Mesendoderm (in vitro differentiated cells): Measurements from ENCODE around the gene APBA2.

Experiments used
- DNase-seq: peaks from one replicate; pipeline ENCODE4 v3.0.0; 2013
- H2AK5ac ChIP-seq: 2 replicates; pipeline ENCODE4 v1.6.1; 2013; ENCODE audit warnings: low read length, inconsistent platforms
- H2BK120ac ChIP-seq: 2 replicates; pipeline ENCODE4 v1.6.1; 2013; ENCODE audit warnings: low read depth, mild to moderate bottlenecking, low read length, moderate library complexity, mixed read lengths
- H2BK15ac ChIP-seq: replicated peaks from 2 replicates; pipeline ENCODE4 v1.6.1; 2013; ENCODE audit warnings: low read depth, mild to moderate bottlenecking, moderate library complexity
- H2BK5ac ChIP-seq: 2 replicates; pipeline ENCODE4 v1.6.1; 2013; ENCODE audit warnings: low read length, inconsistent platforms
- H3K18ac ChIP-seq: 2 replicates; pipeline ENCODE4 v1.6.1; 2013; ENCODE audit warnings: mild to moderate bottlenecking, low read length, mixed read lengths
- H3K23ac ChIP-seq: one replicate; pipeline ENCODE4 v1.6.1; 2013; ENCODE audit warnings: low read length
- H3K27ac ChIP-seq: 2 replicates; pipeline ENCODE4 v1.5.1; 2013; ENCODE audit warnings: low read depth, mild to moderate bottlenecking, inconsistent platforms, low read length, moderate library complexity
- H3K27me3 ChIP-seq: 2 replicates; pipeline ENCODE4 v1.6.1; 2013; ENCODE audit warnings: low read length, control low read depth, mild to moderate bottlenecking, inconsistent platforms; ENCODE audit not compliant: insufficient read depth, poor library complexity
- H3K36me3 ChIP-seq: 2 replicates; pipeline ENCODE4 v1.6.1; 2013; ENCODE audit warnings: low read length, inconsistent platforms; ENCODE audit not compliant: control insufficient read depth, insufficient read depth
- H3K4ac ChIP-seq: one replicate; pipeline ENCODE4 v1.6.1; 2013; ENCODE audit warnings: low read depth, mild to moderate bottlenecking, low read length, moderate library complexity
- H3K4me1 ChIP-seq: 2 replicates; pipeline ENCODE4 v1.6.1; 2013; ENCODE audit warnings: low read depth, low read length, inconsistent platforms; ENCODE audit not compliant: control insufficient read depth
- H3K4me2 ChIP-seq: 2 replicates; pipeline ENCODE4 v1.6.1; 2013; ENCODE audit warnings: low read length
- H3K4me3 ChIP-seq: 2 replicates; pipeline ENCODE4 v1.5.1; 2013; ENCODE audit warnings: mild to moderate bottlenecking, low read length
- H3K56ac ChIP-seq: one replicate; pipeline ENCODE4 v1.6.1; 2013; ENCODE audit warnings: low read length
- H3K79me1 ChIP-seq: 2 replicates; pipeline ENCODE4 v1.6.1; 2013; ENCODE audit warnings: low read length, inconsistent platforms
- H3K79me2 ChIP-seq: 2 replicates; pipeline ENCODE4 v1.6.1; 2013; ENCODE audit warnings: mild to moderate bottlenecking, low read length; ENCODE audit not compliant: control insufficient read depth, insufficient read depth
- H3K9ac ChIP-seq: 2 replicates; pipeline ENCODE4 v1.6.1; 2013; ENCODE audit warnings: low read length, inconsistent platforms
- H4K5ac ChIP-seq: one replicate; pipeline ENCODE4 v1.6.1; 2013; ENCODE audit warnings: low read length
- H4K8ac ChIP-seq: one replicate; pipeline ENCODE4 v1.6.1; 2013; ENCODE audit warnings: low read depth, mild to moderate bottlenecking, control low read depth, low read length, moderate library complexity
- WGBS: extraction: QIAGEN DNeasy Blood & Tissue Kit; methylation state at CpG from one replicate; pipeline ENCODE4 v1.1.7; 2013; ENCODE audit warnings: low lambda C conversion rate, missing lambda C conversion rate; ENCODE audit not compliant: insufficient coverage; ENCODE audit errors: extremely low coverage; 5-methylcytosine and 5-hydroxymethylcytosine counted together

APBA2 gene

DNA sequence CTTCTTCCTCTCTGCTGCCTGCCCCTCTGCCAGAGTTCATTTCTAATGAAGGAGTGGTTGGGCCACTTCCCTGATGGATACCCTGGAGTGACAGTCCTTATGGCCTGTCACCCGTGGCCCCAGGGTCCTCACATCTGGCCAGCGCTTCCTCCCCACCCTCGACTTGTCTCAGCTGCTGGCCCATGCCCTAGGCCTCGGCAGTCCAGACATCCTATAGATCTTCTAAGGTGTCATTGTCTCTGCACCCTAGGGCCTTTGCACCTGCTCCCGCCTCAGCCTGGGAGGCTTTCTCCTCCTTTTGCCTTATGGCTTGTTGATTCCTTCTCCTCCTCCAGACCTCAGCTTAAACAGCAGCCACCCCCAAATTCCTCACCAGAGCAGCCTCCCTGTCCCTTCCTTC is 202.9 kb downstream of the APBA2 start:
- no peaks in the 10 kb centered on the region for H3K36me3 ChIP-seq
- H2BK15ac ChIP-seq = no peak overlapping the region
- no peak overlapping the region for H3K9ac ChIP-seq
- H3K27me3 ChIP-seq = no peaks in the 10 kb centered on the region
- H2BK120ac ChIP-seq = no peak overlapping the region
- no peak for DNase-seq
- no peak overlapping the region for H3K4ac ChIP-seq
- no peak overlapping the region for H3K56ac ChIP-seq
- WGBS = no CpG with 5 or more reads among the region's 5 CpGs
- H3K27ac ChIP-seq = no peak overlapping the region
- no peak overlapping the region for H3K4me3 ChIP-seq
- no peak overlapping the region for H2BK5ac ChIP-seq
- H3K18ac ChIP-seq = no peak overlapping the region
- H4K5ac ChIP-seq = no peak overlapping the region
- no peaks in the 10 kb centered on the region for H3K4me1 ChIP-seq
- H3K79me1 ChIP-seq = no peaks in the 10 kb centered on the region
- no peaks in the 10 kb centered on the region for H3K79me2 ChIP-seq
- no peak overlapping the region for H4K8ac ChIP-seq
- H2AK5ac ChIP-seq = no peak overlapping the region
- H3K4me2 ChIP-seq = no peak overlapping the region
- H3K23ac ChIP-seq = no peak overlapping the region

DNA sequence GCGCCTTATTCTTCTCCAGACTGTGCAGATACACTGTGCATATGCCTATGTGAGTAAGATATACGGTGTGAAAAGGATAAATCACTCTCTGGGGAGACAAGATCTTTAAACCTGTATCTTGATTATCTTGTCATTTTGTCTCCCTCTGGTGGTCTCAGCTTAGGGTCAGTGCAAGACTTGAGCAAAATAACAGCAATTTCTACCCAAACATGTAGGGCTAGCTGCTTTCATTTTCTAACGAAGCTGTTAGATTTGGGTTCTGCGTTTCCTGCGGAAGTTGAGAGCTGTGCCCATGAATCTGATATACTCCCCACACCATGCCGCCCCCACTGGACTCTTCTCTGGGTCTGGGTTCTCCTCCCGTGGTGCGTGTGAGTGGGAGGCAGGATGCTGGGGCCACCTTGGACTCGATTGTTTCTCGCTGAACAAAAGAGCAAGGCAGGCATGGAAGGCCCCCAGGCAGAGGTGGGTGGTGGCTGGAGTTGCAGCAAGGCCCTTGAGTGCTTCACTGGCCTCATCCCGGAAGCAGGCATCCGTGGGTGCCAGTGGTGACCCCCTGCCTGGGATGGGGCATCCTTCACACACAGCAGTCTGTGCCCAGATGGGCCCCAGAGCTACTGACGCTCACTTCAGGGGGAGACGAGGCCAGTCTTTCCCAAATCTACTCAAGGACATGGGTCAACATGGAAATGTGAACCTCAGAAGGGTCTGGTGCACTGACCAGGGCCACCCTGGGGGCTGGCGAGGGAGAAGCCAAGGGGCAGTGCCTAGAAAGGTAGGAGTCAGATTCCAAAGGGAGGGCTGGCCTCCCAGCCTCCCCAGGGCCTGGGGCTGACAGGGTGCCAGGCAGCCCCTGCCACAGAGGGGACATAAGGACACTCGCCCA is 204.2 kb downstream of the APBA2 start:
- no peak overlapping the region for H4K8ac ChIP-seq
- no peak overlapping the region for H3K4ac ChIP-seq
- no peak overlapping the region for H3K27ac ChIP-seq
- no peak overlapping the region for H2AK5ac ChIP-seq
- H2BK120ac ChIP-seq = no peak overlapping the region
- H3K9ac ChIP-seq = no peak overlapping the region
- H3K4me2 ChIP-seq = no peak overlapping the region
- H2BK5ac ChIP-seq = no peak overlapping the region
- no peak overlapping the region for H3K18ac ChIP-seq
- H3K79me1 ChIP-seq = no peaks in the 10 kb centered on the region
- H3K56ac ChIP-seq = no peak overlapping the region
- no peaks in the 10 kb centered on the region for H3K36me3 ChIP-seq
- DNase-seq = peak; percentile 44
- H3K27me3 ChIP-seq = no peaks in the 10 kb centered on the region
- no peak overlapping the region for H3K4me3 ChIP-seq
- H2BK15ac ChIP-seq = no peak overlapping the region
- no peaks in the 10 kb centered on the region for H3K79me2 ChIP-seq
- no peaks in the 10 kb centered on the region for H3K4me1 ChIP-seq
- no peak overlapping the region for H4K5ac ChIP-seq
- H3K23ac ChIP-seq = no peak overlapping the region
- no CpG with 5 or more reads among the region's 16 CpGs for WGBS

GRCh38 chr15:29090617-29091466 is 205.1 kb downstream of the APBA2 start:
- Histone ChIP-seq H3K18ac (no peak overlapping the region), H4K8ac (no peak overlapping the region), H2BK120ac (no peak overlapping the region), H3K4me1 (no peaks in the 10 kb centered on the region), H3K23ac (no peak overlapping the region), H3K56ac (no peak overlapping the region), H3K4me3 (no peak overlapping the region), H2BK5ac (no peak overlapping the region), H3K36me3 (no peaks in the 10 kb centered on the region), H4K5ac (no peak overlapping the region), H3K27me3 (no peaks in the 10 kb centered on the region), H3K4me2 (no peak overlapping the region), H2AK5ac (no peak overlapping the region), H3K79me1 (no peaks in the 10 kb centered on the region), H2BK15ac (no peak overlapping the region), H3K27ac (no peak overlapping the region), H3K9ac (no peak overlapping the region), H3K79me2 (no peaks in the 10 kb centered on the region), H3K4ac (no peak overlapping the region)
- DNase-seq = peak; percentile 57
- no CpG with 5 or more reads among the region's 15 CpGs for WGBS

DNA sequence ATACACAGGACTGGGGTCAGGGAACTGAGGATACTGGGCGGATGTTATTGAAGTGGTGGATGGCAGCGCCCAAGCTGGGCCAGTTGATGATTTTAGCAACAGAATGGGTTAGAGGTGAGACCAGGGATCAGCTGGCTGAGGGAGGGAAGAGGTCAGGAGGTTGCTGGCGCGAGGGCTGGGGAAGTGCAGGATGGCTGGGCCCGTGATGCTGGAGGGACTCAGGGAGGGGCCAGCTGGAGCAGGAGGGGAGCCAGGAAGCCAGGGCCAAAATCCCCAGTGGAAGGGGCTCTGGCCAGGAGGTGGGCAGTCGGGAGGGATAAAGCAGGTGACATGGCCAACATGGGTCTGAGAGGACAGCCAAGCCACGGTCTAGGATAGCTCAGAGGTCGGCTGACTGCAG is 205.9 kb downstream of the APBA2 start:
- H2BK15ac ChIP-seq = no peak overlapping the region

GRCh38 chr15:29092376-29093064 is 206.7 kb downstream of the APBA2 start:
- Histone ChIP-seq H3K79me1 (no peaks in the 10 kb centered on the region), H3K4me3 (no peak overlapping the region), H3K56ac (no peak overlapping the region), H3K23ac (no peak overlapping the region), H3K9ac (no peak overlapping the region), H2BK15ac (no peak overlapping the region), H3K27me3 (no peaks in the 10 kb centered on the region), H4K5ac (no peak overlapping the region), H3K36me3 (no peaks in the 10 kb centered on the region), H3K4me2 (no peak overlapping the region), H2AK5ac (no peak overlapping the region), H2BK120ac (no peak overlapping the region), H4K8ac (no peak overlapping the region), H3K79me2 (no peaks in the 10 kb centered on the region), H3K4me1 (no peaks in the 10 kb centered on the region), H3K4ac (no peak overlapping the region), H3K18ac (no peak overlapping the region), H2BK5ac (no peak overlapping the region), H3K27ac (no peak overlapping the region)
- whole genome bisulfite sequencing = no CpG with 5 or more reads among the region's 14 CpGs
- DNase-seq = no peak

More for the DNA sequence above, 205.9 kb downstream of the APBA2 start:
- no peak overlapping the region for H3K18ac ChIP-seq
- WGBS = no CpG with 5 or more reads among the region's 8 CpGs
- no peak overlapping the region for H3K9ac ChIP-seq
- H3K4me3 ChIP-seq = no peak overlapping the region
- DNase-seq = no peak
- no peak overlapping the region for H3K56ac ChIP-seq
- H3K4ac ChIP-seq = no peak overlapping the region
- H3K27me3 ChIP-seq = no peaks in the 10 kb centered on the region
- H4K8ac ChIP-seq = no peak overlapping the region
- H2AK5ac ChIP-seq = no peak overlapping the region
- H2BK5ac ChIP-seq = no peak overlapping the region
- H3K36me3 ChIP-seq = no peaks in the 10 kb centered on the region
- H3K4me2 ChIP-seq = no peak overlapping the region
- H3K79me1 ChIP-seq = no peaks in the 10 kb centered on the region
- no peak overlapping the region for H4K5ac ChIP-seq
- H2BK120ac ChIP-seq = no peak overlapping the region
- no peak overlapping the region for H3K23ac ChIP-seq
- H3K4me1 ChIP-seq = no peaks in the 10 kb centered on the region
- no peaks in the 10 kb centered on the region for H3K79me2 ChIP-seq
- no peak overlapping the region for H3K27ac ChIP-seq
